Neural progenitor cell (in vitro differentiated cells): ENCODE measurements around the gene SPTBN4. TPM values are rescaled to one million over a fixed set of nuclear protein-coding genes. Genes with fewer than 3 reads are reported as not detected.

Experiments
- DNase-seq: peaks from one replicate; pipeline ENCODE4 v3.0.0-alpha.2; 2016; ENCODE audit warnings: low spot score
- H2AFZ ChIP-seq: fragments of 200-600 bp; sonication (generic); replicated peaks from 2 replicates; pipeline ENCODE4 v1.6.1; 2016; ENCODE audit warnings: antibody characterized with exemption
- H3F3A ChIP-seq: fragments of 200-600 bp; sonication (generic); 2 replicates; pipeline ENCODE4 v1.6.1; 2016; ENCODE audit warnings: antibody characterized with exemption, low read depth
- H3K27ac ChIP-seq: fragments of 200-600 bp; sonication (generic); 2 replicates; pipeline ENCODE4 v1.5.1; 2016; ENCODE audit warnings: mild to moderate bottlenecking
- H3K27me3 ChIP-seq: fragments of 200-600 bp; sonication (generic); 2 replicates; pipeline ENCODE4 v1.6.1; 2016; ENCODE audit warnings: mild to moderate bottlenecking, moderate library complexity
- H3K36me3 ChIP-seq: fragments of 200-600 bp; sonication (generic); 2 replicates; pipeline ENCODE4 v1.5.1; 2016
- H3K4me1 ChIP-seq: fragments of 200-600 bp; sonication (generic); 2 replicates; pipeline ENCODE4 v1.6.1; 2016; ENCODE audit warnings: mixed run types
- H3K4me2 ChIP-seq: fragments of 200-600 bp; sonication (generic); 2 replicates; pipeline ENCODE4 v1.6.1; 2016
- H3K4me3 ChIP-seq: fragments of 200-600 bp; sonication (generic); 2 replicates; pipeline ENCODE4 v1.5.1; 2016
- H3K79me2 ChIP-seq: fragments of 200-600 bp; sonication (generic); 2 replicates; pipeline ENCODE4 v1.6.1; 2016; ENCODE audit warnings: low read depth
- H3K9ac ChIP-seq: fragments of 200-600 bp; sonication (generic); 2 replicates; pipeline ENCODE4 v1.6.1; 2016
- H3K9me3 ChIP-seq: fragments of 200-600 bp; sonication (generic); 2 replicates; pipeline ENCODE4 v1.5.1; 2016; ENCODE audit warnings: low read depth
- H4K20me1 ChIP-seq: fragments of 200-600 bp; sonication (generic); 2 replicates; pipeline ENCODE4 v1.6.1; 2016; ENCODE audit warnings: low read depth
- H3K27ac Mint-ChIP-seq: 3 replicates; pipeline ENCODE4 v1.8.0; 2021; ENCODE audit warnings: mixed read lengths
- H3K27me3 Mint-ChIP-seq: 2 replicates; pipeline ENCODE4 v1.8.0; 2022; ENCODE audit warnings: low read depth, mild to moderate bottlenecking, inconsistent platforms, moderate library complexity, mixed read lengths; ENCODE audit not compliant: insufficient read depth
- H3K36me3 Mint-ChIP-seq: 3 replicates; pipeline ENCODE4 v1.8.0; 2021; ENCODE audit warnings: mixed read lengths
- H3K4me1 Mint-ChIP-seq: 3 replicates; pipeline ENCODE4 v1.8.0; 2021; ENCODE audit warnings: mixed read lengths
- H3K4me3 Mint-ChIP-seq: 3 replicates; pipeline ENCODE4 v1.8.0; 2021; ENCODE audit warnings: mild to moderate bottlenecking, moderate library complexity, mixed read lengths
- H3K9me3 Mint-ChIP-seq: 3 replicates; pipeline ENCODE4 v1.8.0; 2020; ENCODE audit warnings: mixed read lengths
- EZH2 ChIP-seq: fragments of 200-600 bp; sonication (generic); IDR thresholded peaks from 2 replicates; pipeline ENCODE4 v1.6.1; 2017; ENCODE audit warnings: antibody characterized with exemption, mild to moderate bottlenecking, moderate library complexity
- EZH2phosphoT487 ChIP-seq: fragments of 200-600 bp; sonication (generic); IDR thresholded peaks from 2 replicates; pipeline ENCODE4 v1.6.1; 2017; ENCODE audit warnings: antibody characterized with exemption
- total RNA-seq: library from RNA; depleted of rRNA; stranded (reverse); fragments of >200 nt; gene quantifications from 2 replicates; pipeline ENCODE4 v1.2.3, GENCODE V29; 2015; ENCODE audit warnings: low replicate concordance
- TF ChIP-seq, protein P1 (sequence below): fragments of 200-600 bp; sonication (generic); IDR thresholded peaks from 2 replicates; pipeline ENCODE4 v1.5.1; 2017; ENCODE audit warnings: antibody characterized with exemption, mild to moderate bottlenecking

SPTBN4 gene
- total RNA-seq, 1 donor from 2014 or later: 2.5 TPM

DNA sequence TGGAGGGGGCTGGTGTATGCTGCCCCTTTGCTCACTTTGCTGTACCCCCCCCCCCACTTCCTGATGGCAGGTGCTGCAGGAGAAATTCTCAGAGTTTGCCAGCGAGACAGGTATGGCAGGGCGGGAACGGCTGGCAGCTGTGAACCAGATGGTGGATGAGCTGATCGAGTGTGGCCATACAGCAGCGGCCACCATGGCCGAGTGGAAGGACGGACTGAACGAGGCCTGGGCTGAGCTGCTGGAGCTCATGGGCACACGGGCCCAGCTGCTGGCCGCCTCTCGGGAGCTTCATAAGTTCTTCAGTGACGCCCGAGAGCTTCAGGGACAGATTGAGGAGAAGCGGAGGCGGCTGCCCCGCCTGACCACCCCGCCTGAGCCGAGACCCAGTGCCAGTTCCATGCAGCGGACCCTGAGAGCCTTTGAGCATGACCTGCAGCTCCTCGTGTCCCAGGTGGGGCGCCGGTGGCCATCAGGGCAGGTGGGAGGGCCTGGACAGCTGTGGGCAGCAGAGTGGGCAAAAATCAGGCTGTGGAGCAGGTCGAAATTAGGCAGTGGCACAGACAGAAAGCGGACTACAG lies 90.2 kb downstream of the SPTBN4 start:
- no peaks in the 10 kb centered on the region for H3K9me3 Mint-ChIP-seq
- no peak for DNase-seq
- no peak overlapping the region for H3K4me3 ChIP-seq
- no peaks in the 10 kb centered on the region for H3K79me2 ChIP-seq
- no peak overlapping the region for H3K27ac Mint-ChIP-seq
- no peak overlapping the region for H3K27ac ChIP-seq
- H3K27me3 ChIP-seq: peaks cover 86% of the 10 kb centered on the region
- no peaks in the 10 kb centered on the region for H3K36me3 ChIP-seq
- no peaks in the 10 kb centered on the region for H3K9me3 ChIP-seq
- H3K4me1 Mint-ChIP-seq: no peaks in the 10 kb centered on the region
- no peak overlapping the region for H3K4me3 Mint-ChIP-seq
- H2AFZ ChIP-seq: no peak overlapping the region
- no peak overlapping the region for H3K4me2 ChIP-seq
- peaks cover 7% of the 10 kb centered on the region for H3K4me1 ChIP-seq
- H3K9ac ChIP-seq: no peak overlapping the region
- H4K20me1 ChIP-seq: peaks cover 4% of the 10 kb centered on the region
- no peak for TF ChIP-seq EZH2
- TF ChIP-seq, protein P1, sequence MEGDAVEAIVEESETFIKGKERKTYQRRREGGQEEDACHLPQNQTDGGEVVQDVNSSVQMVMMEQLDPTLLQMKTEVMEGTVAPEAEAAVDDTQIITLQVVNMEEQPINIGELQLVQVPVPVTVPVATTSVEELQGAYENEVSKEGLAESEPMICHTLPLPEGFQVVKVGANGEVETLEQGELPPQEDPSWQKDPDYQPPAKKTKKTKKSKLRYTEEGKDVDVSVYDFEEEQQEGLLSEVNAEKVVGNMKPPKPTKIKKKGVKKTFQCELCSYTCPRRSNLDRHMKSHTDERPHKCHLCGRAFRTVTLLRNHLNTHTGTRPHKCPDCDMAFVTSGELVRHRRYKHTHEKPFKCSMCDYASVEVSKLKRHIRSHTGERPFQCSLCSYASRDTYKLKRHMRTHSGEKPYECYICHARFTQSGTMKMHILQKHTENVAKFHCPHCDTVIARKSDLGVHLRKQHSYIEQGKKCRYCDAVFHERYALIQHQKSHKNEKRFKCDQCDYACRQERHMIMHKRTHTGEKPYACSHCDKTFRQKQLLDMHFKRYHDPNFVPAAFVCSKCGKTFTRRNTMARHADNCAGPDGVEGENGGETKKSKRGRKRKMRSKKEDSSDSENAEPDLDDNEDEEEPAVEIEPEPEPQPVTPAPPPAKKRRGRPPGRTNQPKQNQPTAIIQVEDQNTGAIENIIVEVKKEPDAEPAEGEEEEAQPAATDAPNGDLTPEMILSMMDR: no peak
- TF ChIP-seq EZH2phosphoT487: no peak
- no peaks in the 10 kb centered on the region for H3K36me3 Mint-ChIP-seq
- H3F3A ChIP-seq: peaks cover 11% of the 10 kb centered on the region
- peaks cover 33% of the 10 kb centered on the region for H3K27me3 Mint-ChIP-seq

DNA sequence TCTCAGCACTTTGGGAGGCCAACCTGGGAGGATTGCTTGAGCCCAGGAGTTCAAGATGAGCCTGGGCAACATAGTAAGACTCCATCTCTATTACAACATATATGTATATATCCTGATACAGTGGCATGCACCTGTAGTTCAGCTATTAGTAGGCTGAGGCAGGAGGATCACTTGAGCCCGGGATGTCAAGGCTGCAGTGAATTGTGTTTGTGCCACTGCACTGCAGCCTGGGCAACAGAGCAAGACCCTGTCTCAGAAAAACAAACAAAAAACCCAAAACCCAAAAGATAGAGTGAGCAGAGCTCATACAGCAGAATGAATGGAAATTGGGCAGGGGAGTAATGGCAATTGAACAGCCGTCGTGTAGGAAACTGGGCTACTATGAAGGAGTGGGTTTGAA lies 92.6 kb downstream of the SPTBN4 start:
- TF ChIP-seq, protein P1: no peak
- no peaks in the 10 kb centered on the region for H3K36me3 Mint-ChIP-seq
- H3K4me3 Mint-ChIP-seq: no peak overlapping the region
- no peaks in the 10 kb centered on the region for H3K9me3 ChIP-seq
- no peak overlapping the region for H3K27ac Mint-ChIP-seq
- H3K4me1 Mint-ChIP-seq: no peaks in the 10 kb centered on the region
- no peaks in the 10 kb centered on the region for H3K9me3 Mint-ChIP-seq
- H4K20me1 ChIP-seq: peaks cover 4% of the 10 kb centered on the region
- H3K4me1 ChIP-seq: peaks cover 1% of the 10 kb centered on the region
- H3K27me3 Mint-ChIP-seq: peaks cover 37% of the 10 kb centered on the region
- H3K9ac ChIP-seq: no peak overlapping the region
- no peak overlapping the region for H3K4me3 ChIP-seq
- no peaks in the 10 kb centered on the region for H3K79me2 ChIP-seq
- no peak overlapping the region for H3K4me2 ChIP-seq
- H3K27me3 ChIP-seq: peaks cover 83% of the 10 kb centered on the region
- H3F3A ChIP-seq: no peaks in the 10 kb centered on the region
- no peaks in the 10 kb centered on the region for H3K36me3 ChIP-seq
- no peak overlapping the region for H2AFZ ChIP-seq
- no peak overlapping the region for H3K27ac ChIP-seq
- DNase-seq: no peak

DNA sequence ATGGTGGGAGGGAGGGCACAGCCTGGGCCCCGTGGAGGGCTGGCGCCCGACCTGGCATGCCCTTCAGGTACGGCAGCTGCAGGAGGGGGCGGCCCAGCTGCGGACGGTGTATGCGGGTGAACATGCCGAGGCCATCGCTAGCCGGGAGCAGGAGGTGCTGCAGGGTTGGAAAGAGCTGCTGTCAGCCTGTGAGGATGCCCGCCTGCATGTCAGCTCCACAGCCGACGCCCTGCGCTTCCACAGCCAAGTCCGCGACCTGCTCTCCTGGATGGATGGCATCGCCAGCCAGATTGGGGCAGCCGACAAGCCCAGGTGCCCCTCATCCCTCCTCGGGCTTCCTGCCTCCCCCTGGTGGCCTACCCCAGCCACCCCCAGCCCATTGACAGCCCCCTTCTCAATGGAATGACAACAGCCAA lies 93.3 kb downstream of the SPTBN4 start:
- Histone ChIP-seq H3K27ac (no peak overlapping the region), H3K4me2 (no peak overlapping the region), H3K36me3 (no peaks in the 10 kb centered on the region), H3K4me1 (no peaks in the 10 kb centered on the region), H3K4me3 (no peak overlapping the region), H3K9me3 (no peaks in the 10 kb centered on the region), H3K9ac (no peak overlapping the region), H3K27me3 (peaks cover 83% of the 10 kb centered on the region), H3K79me2 (no peaks in the 10 kb centered on the region), H2AFZ (no peak overlapping the region), H3F3A (no peaks in the 10 kb centered on the region), H4K20me1 (no peaks in the 10 kb centered on the region)
- Mint-ChIP-seq H3K4me3 (no peak overlapping the region), H3K27ac (no peak overlapping the region), H3K9me3 (no peaks in the 10 kb centered on the region), H3K27me3 (peaks cover 36% of the 10 kb centered on the region), H3K36me3 (no peaks in the 10 kb centered on the region), H3K4me1 (no peaks in the 10 kb centered on the region)
- DNase-seq: no peak
- TF ChIP-seq, protein P1: peak; percentile 8
- TF ChIP-seq EZH2: no peak
